Measurements from ENCODE around the gene C20orf204.

GRCh38 chr20:64080813-64081623 is 45.0 kb downstream of the C20orf204 start:
- TF ChIP-seq CTCF (IDR thresholded peaks at IDR 0.05; ENCODE audit: low read length) (no peak), EZH2phosphoT487 (IDR thresholded peaks at IDR 0.05; ENCODE audit: low read length) (no peak)

Measured in MM.1S (cell line).